ENCODE data around the gene OR4D10. TPM values are rescaled to one million over a fixed set of nuclear protein-coding genes. Genes with fewer than 3 reads are reported as not detected.

Gene OR4D10
- total RNA-seq, result not detected in 2 replicates

GRCh38 chr11:59473015-59473414 lies at the start of gene OR4D10:
OR4D10 (plus strand) TSS chr11:59473315; CDS start chr11:59477430, 4,115 bp downstream.

GRCh38 chr11:59426361-59427067 lies 46.6 kb upstream of the OR4D10 start, which contains the start of gene OR5A2:
OR5A2 (minus strand) TSS chr11:59426413; CDS start chr11:59422953, 3,460 bp downstream.

GRCh38 chr11:59436169-59436568 lies 36.9 kb upstream of the OR4D10 start, which contains the start of gene OR5A1:
OR5A1 (plus strand) TSS chr11:59436469; CDS start chr11:59443169, 6,700 bp downstream.

GRCh38 chr11:59456661-59457060 lies 16.5 kb upstream of the OR4D10 start, which contains the start of gene OR4D6:
OR4D6 (plus strand) TSS chr11:59456961; CDS start chr11:59456961, 0 bp downstream.

GRCh38 chr11:59503276-59503675 lies 30.2 kb downstream of the OR4D10 start, which contains the start of gene OR4D11:
OR4D11 (plus strand) TSS chr11:59503576; CDS start chr11:59503576, 0 bp downstream.

GRCh38 chr11:59510941-59511589 lies 38.0 kb downstream of the OR4D10 start, which contains the start of gene OR4D9:
OR4D9 (plus strand) TSS chr11:59511539; CDS start chr11:59514913, 3,374 bp downstream.

Other genes with a start within 250 kb of the OR4D10 start
- not detected in 2 replicates for gene OR5AN1, start 114.4 kb upstream of the OR4D10 start, total RNA-seq
- not detected in 2 replicates for gene OR5A2, start 46.9 kb upstream of the OR4D10 start, total RNA-seq
- gene OR5A1, start 36.8 kb upstream of the OR4D10 start, total RNA-seq, result not detected in 2 replicates
- gene OR4D6, start 16.4 kb upstream of the OR4D10 start, total RNA-seq, result not detected in 2 replicates
- not detected in 2 replicates for gene OR4D11, start 30.3 kb downstream of the OR4D10 start, total RNA-seq
- gene OR4D9, start 38.2 kb downstream of the OR4D10 start, total RNA-seq, result not detected in 2 replicates
- 36.3 and 36.9 TPM in 2 replicates for gene OSBP, start 142.5 kb downstream of the OR4D10 start, total RNA-seq
- 16.0 and 19.9 TPM in 2 replicates for gene PATL1, start 195.7 kb downstream of the OR4D10 start, total RNA-seq
- gene OR10V1, start 240.5 kb downstream of the OR4D10 start, total RNA-seq, result not detected in 2 replicates